ENCODE results near the gene PCBD1. TPM values are rescaled to one million over a fixed set of nuclear protein-coding genes. Genes with fewer than 3 reads are reported as not detected.

Gene PCBD1
- total and polyA plus RNA-seq, 5 donors, result 102 to 216 (median 134) TPM

DNA sequence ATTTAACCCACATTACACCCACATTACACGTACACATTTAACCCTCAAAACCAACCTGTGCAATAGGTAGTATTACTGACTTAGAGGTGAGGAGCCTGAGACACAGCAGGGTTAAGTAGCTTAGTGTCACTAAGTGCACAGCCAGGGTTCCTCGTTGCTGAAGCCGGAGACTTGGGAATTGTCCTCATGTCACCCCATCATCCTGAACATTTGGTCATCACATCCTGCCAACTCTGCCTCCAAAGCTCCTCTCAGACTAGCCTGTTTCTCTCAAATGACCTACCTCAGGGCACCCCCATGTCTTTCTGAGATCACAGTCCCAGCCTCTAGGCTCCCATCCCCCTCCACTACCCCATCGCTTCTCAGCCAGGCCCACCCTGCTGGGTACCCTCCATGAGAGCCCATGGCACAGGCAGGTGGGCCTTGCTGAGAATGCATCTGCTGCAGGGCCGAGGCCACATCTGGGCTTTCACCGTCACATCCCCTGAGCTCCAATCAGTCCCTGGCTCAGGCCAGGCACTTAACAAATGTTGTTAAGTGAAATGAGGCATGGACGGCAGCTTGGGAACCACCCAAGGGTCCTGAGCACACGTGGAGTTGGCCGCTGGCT, 21.1 kb upstream of the PCBD1 start:
- Histone ChIP-seq H3K4me3 (ENCODE audit: low read length) (no peak overlapping the region), H3K4me1 (ENCODE audit: control insufficient read depth, insufficient read depth, low read length) (no peaks in the 10 kb centered on the region), H3K9me3 (ENCODE audit: control insufficient read depth, low read length) (no peaks in the 10 kb centered on the region), H3K27me3 (ENCODE audit: control insufficient read depth, insufficient read depth) (no peaks in the 10 kb centered on the region), H3K27ac (ENCODE audit: low read length) (no peak overlapping the region)
- peak in 1 of 3 donors; percentile 28 for DNase-seq
- no peak for ATAC-seq
- intact Hi-C loops (cut with DNase I), result loop anchor here in 2 of 4 donors (5.0 kb wide), 2 partner anchors 298 to 373 kb away; no protein-coding TSS in a partner anchor
- WGBS, result 77% methylated on average over 9 of the region's 9 CpGs

DNA sequence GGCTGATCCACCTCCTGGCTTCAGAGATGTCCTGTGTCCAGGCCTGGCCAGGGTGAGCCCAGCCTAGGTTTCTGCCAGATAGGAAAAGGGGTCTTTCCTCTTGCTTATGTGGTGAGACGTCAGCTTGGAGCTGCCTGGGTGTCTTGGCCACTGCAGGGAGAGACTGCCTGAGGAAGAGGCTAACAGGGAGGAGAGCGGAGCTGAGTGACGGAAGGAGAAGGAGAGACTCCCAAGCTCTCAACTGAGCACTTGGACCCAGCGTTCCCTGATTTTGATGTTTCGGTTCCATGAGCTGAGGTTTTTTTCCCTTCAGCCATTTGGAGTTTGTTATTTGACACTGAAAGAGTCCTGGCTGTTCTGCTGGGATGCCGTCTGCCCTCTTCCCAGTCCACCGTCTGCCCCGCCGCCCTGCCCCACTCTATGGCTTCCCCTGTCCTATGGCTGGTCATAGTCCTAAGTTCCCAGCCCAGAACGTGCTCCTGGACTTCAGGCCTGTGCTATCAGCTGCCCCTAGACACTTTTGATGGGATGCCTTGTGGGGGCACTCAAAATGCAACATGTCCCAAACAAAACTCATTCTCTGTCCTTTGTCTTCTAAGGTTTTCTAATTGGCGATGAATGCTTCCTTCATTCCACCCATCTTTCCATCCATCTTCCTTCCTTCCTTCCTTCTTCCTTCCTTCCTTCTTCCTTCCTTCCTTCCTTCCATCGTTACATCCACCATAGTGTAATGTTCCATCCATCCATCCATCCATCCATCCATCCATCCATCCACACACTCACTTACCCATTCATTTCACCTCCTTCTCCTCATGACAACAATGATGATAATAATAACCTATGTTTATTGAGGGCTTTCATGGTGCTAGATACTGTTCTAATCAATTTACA, 20.3 kb upstream of the PCBD1 start:
- ATAC-seq, result no peak
- no peak overlapping the region for H3K27ac ChIP-seq (ENCODE audit: low read length)
- intact Hi-C loops (cut with DNase I), result loop anchor here in 2 of 4 donors (5.0 kb wide), 2 partner anchors 299 to 374 kb away; no protein-coding TSS in a partner anchor

DNA sequence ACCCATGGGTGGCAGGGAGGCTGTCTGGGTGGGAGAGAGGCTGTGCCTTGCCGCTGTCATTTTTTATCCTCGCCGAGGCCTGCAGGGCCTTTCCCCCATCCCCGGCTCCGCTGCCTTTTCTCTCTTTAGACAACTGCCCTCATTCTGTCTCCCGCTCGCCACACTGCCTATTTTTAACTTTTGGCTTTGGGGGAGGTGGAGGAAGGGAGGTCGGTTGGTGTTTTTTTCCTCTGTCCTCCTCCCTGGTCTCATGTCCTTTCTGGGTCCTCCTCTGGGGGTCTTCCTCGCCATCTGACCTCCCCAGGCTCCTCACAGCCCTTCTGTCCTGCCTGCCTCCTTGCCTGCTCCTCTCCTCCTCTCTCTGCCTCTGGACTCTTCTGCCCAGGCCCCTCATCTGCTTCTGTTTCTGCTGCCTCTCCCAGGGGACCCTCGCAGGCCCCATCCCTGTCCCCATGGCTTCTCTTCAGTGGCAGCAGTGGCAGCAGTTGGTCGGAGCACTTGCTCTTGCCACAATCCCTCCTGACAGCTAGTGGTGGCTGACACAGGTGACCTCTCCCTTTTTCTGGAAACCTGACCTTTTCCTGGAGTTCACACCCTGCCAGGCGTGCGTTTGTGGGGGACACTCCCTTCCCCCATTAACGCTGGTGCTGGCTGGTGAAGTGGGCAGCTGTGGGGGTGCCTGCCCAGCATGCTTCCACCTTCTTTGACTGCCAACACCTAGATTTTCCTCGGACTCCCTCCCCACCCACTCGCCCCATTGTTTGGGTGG, 19.5 kb upstream of the PCBD1 start:
- ATAC-seq (peak in 1 of 2 donors; percentile 23), DNase-seq (peak in 1 of 3 donors; percentile 42)
- peak overlapping the region; percentile 27 for H3K27ac ChIP-seq (ENCODE audit: low read length)
- 60% methylated on average over 16 of the region's 16 CpGs for WGBS
- intact Hi-C loops (cut with DNase I), result loop anchor here in 2 of 4 donors (5.0 kb wide), 2 partner anchors 299 to 374 kb away; no protein-coding TSS in a partner anchor
- H3K27me3 ChIP-seq (ENCODE audit: control insufficient read depth, insufficient read depth), result no peaks in the 10 kb centered on the region
- H3K4me3 ChIP-seq (ENCODE audit: low read length), result no peak overlapping the region
- H3K9me3 ChIP-seq (ENCODE audit: control insufficient read depth, low read length), result no peaks in the 10 kb centered on the region
- H3K4me1 ChIP-seq (ENCODE audit: control insufficient read depth, insufficient read depth, low read length), result no peaks in the 10 kb centered on the region

More for the DNA sequence above, 20.3 kb upstream of the PCBD1 start:
- WGBS, result 81% methylated on average over 12 of the region's 12 CpGs
- DNase-seq, result peak in 1 of 3 donors; percentile 39
- Histone ChIP-seq H3K4me3 (ENCODE audit: low read length) (no peak overlapping the region), H3K27me3 (ENCODE audit: control insufficient read depth, insufficient read depth) (no peaks in the 10 kb centered on the region), H3K4me1 (ENCODE audit: control insufficient read depth, insufficient read depth, low read length) (no peaks in the 10 kb centered on the region), H3K9me3 (ENCODE audit: control insufficient read depth, low read length) (no peaks in the 10 kb centered on the region)

DNA sequence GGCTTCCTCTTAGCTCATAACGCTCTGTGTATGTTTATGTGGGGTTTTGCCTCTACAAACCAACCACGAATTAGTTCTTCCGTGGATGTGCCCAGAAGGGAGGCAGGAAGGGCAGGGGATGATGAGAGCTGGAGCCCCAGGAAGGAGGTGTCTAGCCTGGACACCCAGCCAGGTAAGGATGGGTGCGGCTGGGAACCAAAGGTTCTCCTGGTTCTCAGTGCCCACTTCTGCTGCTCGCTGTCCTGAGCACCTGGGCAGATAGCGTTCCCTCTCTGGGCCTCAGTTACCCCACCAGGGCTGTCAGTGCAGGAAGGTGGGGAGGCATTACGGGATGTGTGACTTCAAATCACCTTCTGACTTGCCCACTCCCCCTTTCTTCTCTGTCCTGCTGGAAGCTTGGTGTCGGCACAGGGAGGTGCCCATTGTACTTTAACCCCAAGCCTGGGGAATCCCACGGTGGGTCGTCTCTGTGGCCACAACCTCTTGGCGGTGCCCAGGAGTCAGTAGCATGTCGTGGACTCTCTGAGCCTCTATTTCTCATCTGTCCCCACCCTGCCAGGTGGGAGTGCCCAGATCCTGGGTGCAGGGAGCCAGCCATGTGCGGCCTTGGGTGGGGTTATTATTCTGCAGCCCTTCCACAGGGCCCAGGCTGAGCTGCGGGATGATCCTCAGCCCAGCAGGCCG, 18.7 kb upstream of the PCBD1 start:
- intact Hi-C loops (cut with DNase I), result loop anchor here in 2 of 4 donors (5.0 kb wide), 2 partner anchors 300 to 375 kb away; no protein-coding TSS in a partner anchor
- ATAC-seq, result peak in 1 of 2 donors; percentile 3

DNA sequence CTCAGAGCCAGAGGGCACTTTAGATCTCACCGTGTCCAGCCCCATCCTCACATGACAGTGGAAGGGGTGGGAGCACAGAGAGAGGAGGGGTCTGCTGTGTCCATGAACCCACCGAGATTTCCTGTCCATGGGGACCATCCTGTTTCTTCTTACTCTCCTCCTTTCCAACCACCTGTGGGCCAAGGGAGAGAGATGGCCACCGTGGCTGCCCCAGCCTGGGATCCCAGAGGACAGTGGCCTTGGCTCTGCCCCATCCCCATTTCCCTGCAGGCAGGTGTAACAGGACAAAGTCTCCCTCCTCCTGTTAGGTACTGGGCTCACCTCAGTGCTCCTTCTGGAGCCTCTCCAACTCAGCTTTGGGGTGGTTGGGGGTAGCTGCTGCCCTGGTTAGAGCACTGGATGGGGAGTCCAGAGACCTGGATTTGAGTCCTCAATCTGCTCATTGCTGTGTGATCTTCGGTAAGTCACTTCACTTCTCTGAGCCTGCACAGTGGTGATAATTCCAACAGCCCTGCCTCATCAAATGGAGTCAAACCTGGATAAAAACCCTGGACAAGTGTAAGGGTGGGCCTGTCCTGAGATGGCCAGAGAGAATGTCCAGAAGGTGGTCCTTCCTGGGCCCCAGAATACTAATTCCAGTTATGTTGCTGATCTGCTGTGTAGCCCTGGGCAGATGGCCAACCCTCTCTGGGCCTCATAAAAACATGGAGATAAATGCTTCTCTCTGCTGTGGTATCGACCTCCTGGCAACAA, 17.8 kb upstream of the PCBD1 start:
- H3K4me3 ChIP-seq (ENCODE audit: low read length), result no peak overlapping the region
- no peaks in the 10 kb centered on the region for H3K27me3 ChIP-seq (ENCODE audit: control insufficient read depth, insufficient read depth)
- WGBS, result 78% methylated on average over 5 of the region's 5 CpGs
- H3K27ac ChIP-seq (ENCODE audit: low read length), result no peak overlapping the region
- H3K4me1 ChIP-seq (ENCODE audit: control insufficient read depth, insufficient read depth, low read length), result no peaks in the 10 kb centered on the region
- intact Hi-C loops (cut with DNase I), result loop anchor here in 2 of 4 donors (5.0 kb wide), 2 partner anchors 301 to 376 kb away; no protein-coding TSS in a partner anchor
- peak in 1 of 3 donors; percentile 41 for DNase-seq
- H3K9me3 ChIP-seq (ENCODE audit: control insufficient read depth, low read length), result no peaks in the 10 kb centered on the region
- no peak for ATAC-seq

More for the DNA sequence above, 18.7 kb upstream of the PCBD1 start:
- Histone ChIP-seq H3K4me3 (ENCODE audit: low read length) (no peak overlapping the region), H3K4me1 (ENCODE audit: control insufficient read depth, insufficient read depth, low read length) (no peaks in the 10 kb centered on the region), H3K9me3 (ENCODE audit: control insufficient read depth, low read length) (no peaks in the 10 kb centered on the region), H3K27me3 (ENCODE audit: control insufficient read depth, insufficient read depth) (no peaks in the 10 kb centered on the region), H3K27ac (ENCODE audit: low read length) (peak overlapping the region; percentile 21)
- DNase-seq, result peak in 1 of 3 donors; percentile 36
- WGBS, result 81% methylated on average over 15 of the region's 15 CpGs

DNA sequence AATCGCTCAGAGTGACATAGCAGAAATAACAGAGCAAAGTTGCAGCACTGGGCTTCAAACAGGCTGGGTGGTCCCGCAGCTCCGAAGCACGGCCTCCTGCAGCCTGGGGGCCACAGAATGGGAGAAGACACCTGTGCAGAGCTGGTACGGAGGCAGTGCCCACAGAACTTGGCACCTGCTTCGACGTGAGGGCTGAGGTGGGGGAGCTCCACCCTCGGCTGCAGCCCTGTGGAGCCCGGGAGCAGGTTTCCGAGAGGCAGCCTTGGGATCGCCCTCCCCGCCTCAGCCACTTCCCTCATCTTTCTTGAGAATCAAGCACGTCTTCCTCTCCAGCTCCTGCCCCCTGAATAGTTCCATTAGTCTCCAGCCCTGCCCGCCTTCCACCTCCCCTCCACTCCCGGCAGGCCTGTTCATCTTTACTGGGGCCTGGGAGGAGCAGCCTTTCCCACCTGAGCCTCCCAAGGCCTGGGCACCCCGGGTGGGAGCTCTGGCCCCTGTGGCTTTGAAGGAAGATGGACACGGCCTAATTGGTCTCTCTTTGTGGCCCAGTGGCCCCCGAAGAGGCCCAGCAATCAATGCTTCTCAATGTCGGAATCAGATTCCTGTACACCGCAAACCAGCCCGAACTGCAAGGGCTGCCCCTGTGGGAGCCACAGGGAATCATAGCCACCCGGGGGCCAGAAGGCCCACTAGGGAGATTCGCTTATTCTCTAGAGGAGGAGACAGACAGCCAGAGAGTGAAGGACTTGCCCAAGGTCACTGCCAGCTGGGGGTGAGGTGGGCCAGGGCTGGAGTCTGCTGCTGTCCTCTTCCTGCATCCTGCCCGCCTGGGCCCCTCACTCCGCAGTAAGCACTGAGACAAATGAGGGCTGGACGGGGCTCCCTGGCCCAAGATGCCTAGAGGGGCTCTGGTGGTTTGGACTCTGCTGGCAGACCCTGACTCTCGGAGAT, 17.0 kb upstream of the PCBD1 start:
- intact Hi-C loops (cut with DNase I), result loop anchor here in 2 of 4 donors (5.0 kb wide), 2 partner anchors 302 to 377 kb away; no protein-coding TSS in a partner anchor
- 85% methylated on average over 27 of the region's 27 CpGs for WGBS
- ATAC-seq, result no peak
- no peak overlapping the region for H3K27ac ChIP-seq (ENCODE audit: low read length)
- DNase-seq, result peak in 1 of 3 donors; percentile 45
- H3K9me3 ChIP-seq (ENCODE audit: control insufficient read depth, low read length), result no peaks in the 10 kb centered on the region
- no peaks in the 10 kb centered on the region for H3K4me1 ChIP-seq (ENCODE audit: control insufficient read depth, insufficient read depth, low read length)
- H3K27me3 ChIP-seq (ENCODE audit: control insufficient read depth, insufficient read depth), result no peaks in the 10 kb centered on the region
- no peak overlapping the region for H3K4me3 ChIP-seq (ENCODE audit: low read length)

DNA sequence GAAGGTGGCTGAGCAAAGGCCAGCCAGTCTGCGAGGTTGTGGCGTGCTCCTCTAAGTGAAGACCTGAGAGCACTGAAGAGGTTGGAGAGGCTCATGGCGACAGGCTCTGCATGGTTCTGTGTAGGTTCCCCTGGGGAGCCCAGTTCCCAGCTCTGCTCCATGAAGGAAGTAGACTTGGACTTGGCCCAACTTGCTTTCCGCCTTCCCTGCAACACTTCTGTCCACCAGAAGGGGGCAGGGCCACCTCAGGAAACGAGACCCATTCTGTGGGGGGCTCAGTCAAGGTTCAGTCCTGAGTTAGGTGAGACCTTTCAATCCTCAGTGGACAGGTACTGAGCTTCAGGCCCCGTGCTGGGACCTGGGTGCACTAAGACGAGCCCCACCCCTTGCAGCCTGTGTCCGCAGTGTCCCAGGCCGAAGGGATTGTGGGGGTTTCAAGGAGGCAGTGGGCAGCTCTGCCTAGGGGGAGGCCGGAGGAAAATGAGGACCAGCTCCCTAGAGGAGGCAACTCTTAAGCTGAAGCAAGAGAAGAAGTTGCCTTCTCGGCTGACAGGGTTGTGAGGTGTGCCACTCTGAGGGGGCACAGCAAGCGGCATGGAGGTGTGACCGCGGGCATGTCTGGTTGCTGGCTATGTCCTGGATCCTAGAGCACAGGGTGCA, 15.0 kb upstream of the PCBD1 start:
- no peaks in the 10 kb centered on the region for H3K27me3 ChIP-seq (ENCODE audit: control insufficient read depth, insufficient read depth)
- ATAC-seq (peak; percentile 61 to 75), DNase-seq (peak; percentile 61 to 87 (median 82))
- intact Hi-C loops (cut with DNase I), result no loop called here
- no peaks in the 10 kb centered on the region for H3K9me3 ChIP-seq (ENCODE audit: control insufficient read depth, low read length)
- H3K4me1 ChIP-seq (ENCODE audit: control insufficient read depth, insufficient read depth, low read length), result no peaks in the 10 kb centered on the region
- 49% methylated on average over 14 of the region's 14 CpGs for WGBS
- H3K27ac ChIP-seq (ENCODE audit: low read length), result no peak overlapping the region
- H3K4me3 ChIP-seq (ENCODE audit: low read length), result no peak overlapping the region

DNA sequence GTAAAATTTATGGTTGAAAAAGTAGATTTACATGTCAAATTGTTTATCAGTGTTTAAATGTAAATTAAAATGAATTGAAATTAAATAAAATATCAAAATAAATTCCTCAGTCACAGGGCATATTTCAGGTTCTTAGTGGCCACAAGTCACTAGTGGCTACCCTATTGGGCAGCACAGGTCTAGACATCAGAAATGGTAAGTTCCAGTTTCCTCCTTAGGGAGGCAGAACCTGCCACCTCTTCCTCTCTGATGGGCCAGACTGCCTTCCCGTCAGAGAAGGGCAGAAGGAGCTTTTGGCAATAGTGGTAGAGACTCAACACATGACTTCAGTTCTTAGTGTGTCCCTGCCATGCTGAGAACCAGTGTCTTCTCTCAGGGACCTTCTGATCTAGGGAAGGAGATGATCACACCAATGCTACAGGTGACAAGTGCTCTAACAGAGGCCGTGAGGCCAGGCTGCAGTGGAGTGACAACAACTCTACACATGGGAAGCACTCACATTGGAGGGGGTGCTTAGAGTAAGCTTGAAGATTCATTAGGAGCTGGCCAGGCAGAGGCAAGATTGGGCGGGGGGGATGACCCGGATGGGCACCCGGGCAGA, 14.4 kb upstream of the PCBD1 start:
- intact Hi-C loops (cut with DNase I), result no loop called here
- H3K4me1 ChIP-seq (ENCODE audit: control insufficient read depth, insufficient read depth, low read length), result no peaks in the 10 kb centered on the region
- no peak for ATAC-seq

More for the DNA sequence above, 14.4 kb upstream of the PCBD1 start:
- DNase-seq, result no peak
- H3K9me3 ChIP-seq (ENCODE audit: control insufficient read depth, low read length), result no peaks in the 10 kb centered on the region
- no peaks in the 10 kb centered on the region for H3K27me3 ChIP-seq (ENCODE audit: control insufficient read depth, insufficient read depth)
- no peak overlapping the region for H3K4me3 ChIP-seq (ENCODE audit: low read length)
- H3K27ac ChIP-seq (ENCODE audit: low read length), result no peak overlapping the region
- 49% methylated on average over 5 of the region's 5 CpGs for WGBS

All from right cardiac atrium (tissue), 5 donors.